GM12878 (cell line): Measurements from ENCODE around the gene SRD5A1. TPM values are rescaled to one million over a fixed set of nuclear protein-coding genes. Genes with fewer than 3 reads are reported as not detected.

Source experiments
- ATAC-seq: fragments of 200-7000 bp; cut with Tn5 transposase; 3 replicates; pipeline ENCODE4 v1.9.1; 2020; ENCODE audit warnings: mild to moderate bottlenecking, moderate library complexity
- BruUV-seq: library from RNA; stranded (reverse); fragments of 400-500 nt; replicated peaks from 2 replicates; lab custom pipeline; 2021; lab: Mats Ljungman, UMichigan
- CTCF ChIA-PET: fragments of 300-600 bp; sonication (Branson Sonifier 250); formaldehyde crosslinking; extraction: SDS; loops from one replicate; lab custom pipeline; 2021; ENCODE audit warnings: inconsistent platforms; lab: Yijun Ruan, JAX
- POLR2A ChIA-PET: fragments of 350-600 bp; formaldehyde crosslinking; extraction: SDS; loops from one replicate; lab custom pipeline; 2021; ENCODE audit warnings: inconsistent platforms; lab: Charles Lee
- RAD21 ChIA-PET: fragments of 300-600 bp; sonication (Branson Sonifier 250); formaldehyde crosslinking; loops from one replicate; lab custom pipeline; 2023; ENCODE audit warnings: antibody characterized with exemption; ENCODE audit not compliant: unreplicated experiment; lab: Charles Lee
- SMC1A ChIA-PET: fragments of 300-600 bp; sonication (Branson Sonifier 250); formaldehyde crosslinking; loops from one replicate; lab custom pipeline; 2023; ENCODE audit not compliant: unreplicated experiment, uncharacterized antibody; lab: Charles Lee
- DNase-seq: peaks from one replicate; pipeline ENCODE4 v3.0.0-alpha.2; 2011; ENCODE audit warnings: low read depth, low spot score
- FAIRE-seq: peaks from 3 replicates; lab custom pipeline; 2011; peaks lifted over from hg19 to GRCh38; lab: Jason Lieb, UNC
- H2AFZ ChIP-seq: 2 replicates; pipeline ENCODE4 v1.6.0; 2011; ENCODE audit warnings: low read depth, low read length, control low read depth; ENCODE audit not compliant: control insufficient read depth
- H3K27ac ChIP-seq: 2 replicates; pipeline ENCODE4 v1.5.1; 2011; ENCODE audit warnings: control low read depth; ENCODE audit not compliant: control insufficient read depth, insufficient read depth
- H3K27me3 ChIP-seq, 2 experiments: replicated peaks in 1 of 2; 2 replicates each; pipeline versions ENCODE4 v1.6.0 to v1.6.1; 2011; ENCODE audit warnings: low read length in 1 of 2; ENCODE audit not compliant: control insufficient read depth in 2 of 2, insufficient read depth in 2 of 2
- H3K36me3 ChIP-seq, 2 experiments: 2 replicates each; pipeline ENCODE4 v1.5.1; 2011; ENCODE audit warnings: low read length in 1 of 2; ENCODE audit not compliant: control insufficient read depth in 2 of 2, insufficient read depth in 2 of 2
- H3K4me1 ChIP-seq: 2 replicates; pipeline ENCODE4 v1.6.1; 2011; ENCODE audit warnings: mild to moderate bottlenecking, low read length, moderate library complexity, mixed read lengths; ENCODE audit not compliant: control insufficient read depth, insufficient read depth
- H3K4me2 ChIP-seq: 2 replicates; pipeline ENCODE4 v1.6.0; 2011; ENCODE audit warnings: control low read depth; ENCODE audit not compliant: control insufficient read depth, insufficient read depth
- H3K4me3 ChIP-seq: fragments of 200-600 bp; sonication (generic); 2 replicates; pipeline ENCODE4 v1.5.1; 2016
- H3K79me2 ChIP-seq: 2 replicates; pipeline ENCODE4 v1.6.0; 2011; ENCODE audit warnings: low read length; ENCODE audit not compliant: control insufficient read depth, insufficient read depth
- H3K9ac ChIP-seq: 2 replicates; pipeline ENCODE4 v1.8.0; 2011; ENCODE audit warnings: low read length, control low read depth, mixed read lengths; ENCODE audit not compliant: control insufficient read depth, insufficient read depth
- H3K9me3 ChIP-seq: replicated peaks from 3 replicates; pipeline ENCODE4 v1.5.1; 2011; ENCODE audit warnings: mild to moderate bottlenecking, low read length; ENCODE audit not compliant: control insufficient read depth, insufficient read depth
- H4K20me1 ChIP-seq: 2 replicates; pipeline ENCODE4 v1.6.0; 2011; ENCODE audit not compliant: control insufficient read depth, insufficient read depth
- CHD4 ChIP-seq: fragments of 200-600 bp; sonication (generic); IDR thresholded peaks from 2 replicates; pipeline ENCODE4 v1.6.1; 2016; ENCODE audit warnings: mild to moderate bottlenecking
- EED ChIP-seq: sonication (generic); IDR thresholded peaks from 2 replicates; pipeline ENCODE4 v1.6.1; 2016; ENCODE audit warnings: antibody characterized with exemption, low read depth
- IKZF1 ChIP-seq: fragments of 450-650 bp; conservative IDR thresholded peaks from 2 replicates; pipeline ENCODE4 v1.6.1; 2017; ENCODE audit warnings: antibody characterized with exemption, mild to moderate bottlenecking
- JUNB ChIP-seq: IDR thresholded peaks from 2 replicates; pipeline ENCODE4 v1.6.1; 2016; ENCODE audit warnings: antibody characterized with exemption, mild to moderate bottlenecking
- KAT2A ChIP-seq: conservative IDR thresholded peaks from 2 replicates; pipeline ENCODE4 v1.6.1; 2011; ENCODE audit warnings: low read depth, low read length; ENCODE audit not compliant: control insufficient read depth
- KDM1A ChIP-seq: fragments of 200-600 bp; sonication (generic); IDR thresholded peaks from 2 replicates; pipeline ENCODE4 v1.6.1; 2016; ENCODE audit warnings: borderline replicate concordance
- KLF5 ChIP-seq: fragments of 450-650 bp; IDR thresholded peaks from 2 replicates; pipeline ENCODE4 v1.6.1; 2014; ENCODE audit warnings: mild to moderate bottlenecking; ENCODE audit not compliant: partially characterized antibody
- LARP7 ChIP-seq: fragments of 450-650 bp; IDR thresholded peaks from 2 replicates; pipeline ENCODE4 v1.6.1; 2017; ENCODE audit warnings: mild to moderate bottlenecking
- MTA2 ChIP-seq: fragments of 450-650 bp; IDR thresholded peaks from 2 replicates; pipeline ENCODE4 v1.6.1; 2016; ENCODE audit warnings: low read depth, mild to moderate bottlenecking, moderate library complexity
- MXI1 ChIP-seq: fragments of 150-350 bp; IDR thresholded peaks from 2 replicates; pipeline ENCODE4 v1.6.1; 2011; ENCODE audit warnings: low read depth, mild to moderate bottlenecking, inconsistent platforms, low read length, improper control_type of control experiment
- NFXL1 ChIP-seq: fragments of 450-650 bp; IDR thresholded peaks from 2 replicates; pipeline ENCODE4 v1.6.1; 2017; ENCODE audit warnings: antibody characterized with exemption, mild to moderate bottlenecking, borderline replicate concordance
- POU2F2 ChIP-seq: IDR thresholded peaks from 3 replicates; pipeline ENCODE4 v1.6.1; 2011; ENCODE audit warnings: low read depth, mild to moderate bottlenecking, low read length, borderline replicate concordance
- RAD51 ChIP-seq: fragments of 450-650 bp; IDR thresholded peaks from 2 replicates; pipeline ENCODE4 v1.6.1; 2016; ENCODE audit warnings: moderate library complexity, mild to moderate bottlenecking, inconsistent platforms
- SMARCA5 ChIP-seq: fragments of 450-650 bp; IDR thresholded peaks from 2 replicates; pipeline ENCODE4 v1.6.1; 2017; ENCODE audit warnings: mild to moderate bottlenecking
- SP1 ChIP-seq: IDR thresholded peaks from one replicate; pipeline ENCODE4 v1.6.1; 2011; ENCODE audit warnings: low read depth, low read length
- SRF ChIP-seq, 2 experiments: IDR thresholded peaks; 2 replicates each; pipeline ENCODE4 v1.6.1; 2011; ENCODE audit warnings: low read depth in 2 of 2, low read length in 2 of 2, mild to moderate bottlenecking in 1 of 2, moderate library complexity in 1 of 2
- SUZ12 ChIP-seq: fragments of 200-600 bp; sonication (generic); IDR thresholded peaks from one replicate; pipeline ENCODE4 v1.6.1; 2018; ENCODE audit warnings: antibody characterized with exemption, mild to moderate bottlenecking; ENCODE audit not compliant: unreplicated experiment
- TCF3 ChIP-seq: IDR thresholded peaks from 2 replicates; pipeline ENCODE4 v1.6.1; 2012; ENCODE audit warnings: low read depth, mild to moderate bottlenecking, low read length, borderline replicate concordance; ENCODE audit not compliant: insufficient read depth
- YY1 ChIP-seq: IDR thresholded peaks from 2 replicates; pipeline ENCODE4 v1.6.1; 2011; ENCODE audit warnings: low read depth, mild to moderate bottlenecking, low read length
- ZNF622 ChIP-seq: fragments of 450-650 bp; IDR thresholded peaks from 2 replicates; pipeline ENCODE4 v1.6.1; 2017; ENCODE audit warnings: mild to moderate bottlenecking, inconsistent platforms
- ZNF687 ChIP-seq: fragments of 450-650 bp; IDR thresholded peaks from 2 replicates; pipeline ENCODE4 v1.6.1; 2017; ENCODE audit warnings: mild to moderate bottlenecking, moderate library complexity
- ZZZ3 ChIP-seq: IDR thresholded peaks from 2 replicates; pipeline ENCODE4 v1.6.1; 2011; ENCODE audit warnings: low read depth; ENCODE audit not compliant: control insufficient read depth, insufficient read length
- WGBS: methylation state at CpG from one replicate; pipeline ENCODE4 v1.1.6; 2016; ENCODE audit warnings: low lambda C conversion rate; ENCODE audit not compliant: insufficient replicate concordance, insufficient coverage; ENCODE audit errors: missing lambda C conversion rate; 5-methylcytosine and 5-hydroxymethylcytosine counted together
- in situ Hi-C: fragments of 300-500 bp; cut with MboI; formaldehyde crosslinking; loops from 9 replicates; pipeline ENCODE4 v1.14.3; 2018; ENCODE audit warnings: mixed read lengths
- intact Hi-C: fragments of 100-400 bp; cut with micrococcal nuclease; formaldehyde crosslinking; loops from one replicate; pipeline ENCODE4 v1.14.2; 2022; ENCODE audit not compliant: unreplicated experiment
- polyA plus RNA-seq, 11 experiments: library from polyadenylated mRNA; depleted of rRNA in 4 of 11; unstranded in 6 of 11; stranded (reverse) in 5 of 11; fragments of >200 nt; fragmentation: Nextera tagmentation in 4 of 11; fragmentation: Illumina TruSeq in 1 of 11; extraction: Ambion mirVana in 4 of 11; extraction: Trizol in 1 of 11; gene quantifications; 1 replicate in 1 of 11; 2 replicates in 10 of 11; pipeline versions ENCODE4 v1.2.1 to v1.2.3, GENCODE V29; 2011 to 2016; ENCODE audit warnings: inconsistent platforms in 2 of 11, missing spikeins in 2 of 11, low read depth in 1 of 11
- total RNA-seq, 4 experiments: library from RNA; depleted of rRNA in 3 of 4; stranded (reverse); fragments of >200 nt in 3 of 4; fragmentation: Illumina TruSeq in 1 of 4; extraction: Trizol in 1 of 4; gene quantifications; 2 replicates each; pipeline versions ENCODE4 v1.2.1 to v1.2.3, GENCODE V29; 2013 to 2021

SRD5A1 gene
- total and polyA plus RNA-seq, 10 of the 15 experiments (the other 5 are each of a cell fraction or from before 2014, with no cell fraction given): 0.76 to 20.1 (median 12.3) TPM

DNA sequence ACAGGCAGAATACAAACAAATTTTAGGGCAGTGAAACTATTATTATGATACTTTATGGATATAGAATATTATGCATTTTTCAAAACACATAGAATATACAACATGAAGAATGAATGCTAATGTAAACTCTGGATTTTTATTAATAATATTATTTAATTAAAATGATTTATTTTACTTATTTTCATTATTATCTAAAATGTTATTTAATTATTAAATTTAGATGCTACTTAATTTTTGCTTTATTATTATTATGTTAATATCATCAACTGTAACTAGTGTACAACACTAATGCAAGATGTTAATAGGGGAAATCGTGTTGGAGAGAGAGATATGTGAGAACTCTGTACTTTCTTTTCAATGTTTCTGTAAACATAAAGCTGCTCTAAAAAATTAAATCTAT lies 40.7 kb downstream of the SRD5A1 start (continued):
- TF ChIP-seq CHD4: no peak
- TF ChIP-seq MXI1: no peak
- no peak for TF ChIP-seq KLF5
- no peak for TF ChIP-seq KAT2A
- no peak for TF ChIP-seq POU2F2
- no peak for TF ChIP-seq ZNF622
- TF ChIP-seq KDM1A: no peak
- no peak for TF ChIP-seq IKZF1
- no peak for TF ChIP-seq LARP7
- no peak for TF ChIP-seq SUZ12
- TF ChIP-seq JUNB: no peak

GRCh38 chr5:6674421-6674820 lies 41.2 kb downstream of the SRD5A1 start:
- TF ChIP-seq RAD51 (no peak), MTA2 (no peak), SP1 (no peak), EED (no peak), SMARCA5 (no peak), ZNF687 (no peak), TCF3 (no peak), SRF (IDR thresholded peaks at IDR 0.05; ENCODE audit: low read depth in 2 of 2, low read length in 2 of 2) (no peak), NFXL1 (no peak), ZZZ3 (no peak), YY1 (no peak)
- TF ChIP-seq, all 136 proteins: peak for 0
- SMC1A ChIA-PET: no interaction called here
- BruUV-seq: no TSS peak
- no peak overlapping the region for H2AFZ ChIP-seq
- no peaks in the 10 kb centered on the region; the same call in 2 of the 3 replicates for H3K9me3 ChIP-seq
- CTCF ChIA-PET: no interaction called here
- H4K20me1 ChIP-seq: no peaks in the 10 kb centered on the region
- no peak overlapping the region for H3K27ac ChIP-seq
- H3K27me3 ChIP-seq: no peaks in the 10 kb centered on the region
- no peak overlapping the region for H3K4me2 ChIP-seq
- H3K4me1 ChIP-seq: no peaks in the 10 kb centered on the region
- RAD21 ChIA-PET: no interaction called here
- no peak for DNase-seq
- no peak overlapping the region for H3K4me3 ChIP-seq
- intact Hi-C loops: no loop called here
- POLR2A ChIA-PET: no interaction called here
- ATAC-seq: no peak
- WGBS: 98% methylated on average over 3 of the region's 3 CpGs
- no peak for FAIRE-seq
- H3K9ac ChIP-seq: no peak overlapping the region
- no peaks in the 10 kb centered on the region; a peak in 2 of 4 replicates for H3K36me3 ChIP-seq
- no peaks in the 10 kb centered on the region for H3K79me2 ChIP-seq
- in situ Hi-C loops: no loop called here
